OCI-LY7 (cell line): ENCODE data around the gene PNKP.

Experiments used
- CTCF ChIP-seq: fragments of 200-600 bp; sonication (generic); conservative IDR thresholded peaks from 2 replicates; pipeline ENCODE4 v1.5.1; 2014; ENCODE audit warnings: mild to moderate bottlenecking, antibody characterized with exemption, low read length, moderate library complexity, mixed read lengths
- EZH2phosphoT487 ChIP-seq: fragments of 200-600 bp; sonication (generic); IDR thresholded peaks from 2 replicates; pipeline ENCODE4 v1.6.1; 2018; ENCODE audit warnings: low read depth, borderline replicate concordance, mild to moderate bottlenecking, mixed run types, antibody characterized with exemption, low read length, moderate library complexity, mixed read lengths

GRCh38 chr19:49884760-49885159 is 17.4 kb upstream of the PNKP start:
- TF ChIP-seq EZH2phosphoT487 (no peak), CTCF (no peak)
